GM12864 (cell line): Measurements from ENCODE around the gene SLC66A2.

Experiments
- DNase-seq: peaks from one replicate; pipeline ENCODE4 v3.0.0-alpha.2; 2011; ENCODE audit warnings: low read depth
- H3K4me3 ChIP-seq: 2 replicates; pipeline ENCODE4 v1.5.1; 2011; ENCODE audit warnings: mild to moderate bottlenecking, low read depth, low read length, control low read depth
- CTCF ChIP-seq: IDR thresholded peaks from 2 replicates; pipeline ENCODE4 v1.5.1; 2011; ENCODE audit warnings: low read depth, mild to moderate bottlenecking, moderate library complexity, low read length, control low read depth, inconsistent platforms; ENCODE audit errors: missing control alignments

The SLC66A2 gene

GRCh38 chr18:79857082-79857671, 94.3 kb downstream of the SLC66A2 start:
- no peak for TF ChIP-seq CTCF
- no peak overlapping the region for H3K4me3 ChIP-seq
- DNase-seq: no peak

- TF ChIP-seq CTCF: no peak
- peak; percentile 37 for DNase-seq
- no peak overlapping the region for H3K4me3 ChIP-seq
These were observed 95.1 kb downstream of the SLC66A2 start for GRCh38 chr18:79856119-79857007.

- H3K4me3 ChIP-seq: no peak overlapping the region
- no peak for TF ChIP-seq CTCF
- peak; percentile 29 for DNase-seq
These were observed 96.1 kb downstream of the SLC66A2 start for GRCh38 chr18:79855147-79855933.

GRCh38 chr18:79853993-79854364, 97.5 kb downstream of the SLC66A2 start:
- no peak overlapping the region for H3K4me3 ChIP-seq

GRCh38 chr18:79853303-79853992, 98.0 kb downstream of the SLC66A2 start:
- TF ChIP-seq CTCF: no peak
- H3K4me3 ChIP-seq: no peak overlapping the region
- no peak for DNase-seq

More at GRCh38 chr18:79853993-79854364, 97.5 kb downstream of the SLC66A2 start:
- TF ChIP-seq CTCF: no peak
- no peak for DNase-seq

GRCh38 chr18:79852561-79853302, 98.7 kb downstream of the SLC66A2 start:
- H3K4me3 ChIP-seq: no peak overlapping the region
- DNase-seq: no peak
- no peak for TF ChIP-seq CTCF
